Gastroesophageal sphincter (tissue), 2 donors: ENCODE results near the gene PCDHGA12.

Source experiments
- EP300 ChIP-seq: sonication (generic); formaldehyde crosslinking; IDR thresholded peaks from one replicate; pipeline ENCODE4 v1.6.1; 2017; ENCODE audit warnings: antibody characterized with exemption, mild to moderate bottlenecking
- POLR2A ChIP-seq, 2 donors: fragments of 450-650 bp; IDR thresholded peaks; one replicate each; pipeline ENCODE4 v1.6.1; 2017; ENCODE audit warnings: antibody characterized with exemption in 2 of 2, mild to moderate bottlenecking in 2 of 2, moderate library complexity in 1 of 2

GRCh38 chr5:141412854-141413539 is 17.3 kb upstream of the PCDHGA12 start, which contains the start of gene PCDHGA10:
- no peak for TF ChIP-seq EP300
- no peak for TF ChIP-seq POLR2A (IDR thresholded peaks at IDR 0.05)
